Colonic mucosa (tissue), 4 donors: ENCODE data around the gene SSRP1. TPM values are rescaled to one million over a fixed set of nuclear protein-coding genes. Genes with fewer than 3 reads are reported as not detected.
"Not testable (repeated sequence)": the region's sequence is repeated elsewhere in the genome, so short reads cannot be mapped to it uniquely, and the experiment has no call there.

Experiments used
- DNase-seq: peaks from one replicate; pipeline ENCODE4 v3.0.0-alpha.2; 2020
- H3K27ac ChIP-seq: fragments of 200-600 bp; one replicate; pipeline ENCODE4 v1.8.0; 2021
- H3K27me3 ChIP-seq: fragments of 200-600 bp; one replicate; pipeline ENCODE4 v1.8.0; 2021
- H3K36me3 ChIP-seq: fragments of 200-600 bp; one replicate; pipeline ENCODE4 v1.8.0; 2021
- H3K4me1 ChIP-seq: fragments of 200-600 bp; one replicate; pipeline ENCODE4 v1.8.0; 2021; ENCODE audit warnings: mild to moderate bottlenecking
- H3K4me3 ChIP-seq: fragments of 200-600 bp; one replicate; pipeline ENCODE4 v1.8.0; 2021
- H3K9ac ChIP-seq, 2 donors: one replicate each; pipeline ENCODE4 v1.7.0; 2013; ENCODE audit warnings: control low read depth in 2 of 2, low read depth in 2 of 2, low read length in 2 of 2
- H3K9me3 ChIP-seq: fragments of 200-600 bp; one replicate; pipeline ENCODE4 v1.8.0; 2021
- intact Hi-C: fragments of 100-400 bp; cut with DNase I; formaldehyde crosslinking; loops from one replicate; pipeline ENCODE4 v1.14.1; 2022
- total RNA-seq, 2 donors: library from RNA; stranded (reverse); fragmentation: NEBNext Ultra II Directional in 1 of 2; extraction: Animal tissue kit (Norgen Biotek cat#: 25700) in 1 of 2; gene quantifications; one replicate each; pipeline ENCODE4 v1.2.1, GENCODE V29; 2021
- TF ChIP-seq, protein P1 (sequence below): fragments of 200-600 bp; IDR thresholded peaks from one replicate; pipeline ENCODE4 v1.8.0; 2022; ENCODE audit warnings: antibody characterized with exemption, mild to moderate bottlenecking
- donor health status: healthy.
- donor health status: DM: no; HTN: no; CAD: no.
- donor health status: DM: no; HTN: no; CAD: no.

The SSRP1 gene
- total RNA-seq, 2 donors from 2014 or later = 72.7 to 162 TPM

DNA sequence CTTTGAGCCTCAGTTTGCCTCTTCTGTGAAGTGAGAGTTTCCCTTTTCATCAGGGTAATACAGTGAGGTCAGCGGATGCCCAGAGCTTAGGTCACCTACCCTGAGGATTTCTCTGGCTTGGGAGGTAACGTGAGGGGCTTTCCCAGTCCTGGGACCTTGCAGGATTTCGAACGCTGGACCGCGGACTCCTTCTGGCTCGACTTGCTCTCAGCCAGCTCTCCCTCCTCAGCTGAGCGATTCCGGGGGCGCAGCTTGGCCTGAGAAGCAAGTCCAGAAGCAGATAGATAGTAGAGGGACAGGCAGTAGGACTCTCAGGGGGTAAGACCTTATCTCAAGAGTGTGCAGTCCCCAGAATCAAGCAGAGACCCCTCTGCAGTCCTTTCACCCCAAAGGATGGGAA lies 34.9 kb downstream of the SSRP1 start:
- DNase-seq = no peak
- Histone ChIP-seq H3K4me1 (no peaks in the 10 kb centered on the region), H3K9ac (no peak overlapping the region), H3K36me3 (peaks cover 13% of the 10 kb centered on the region), H3K9me3 (no peaks in the 10 kb centered on the region), H3K27ac (no peak overlapping the region), H3K4me3 (no peak overlapping the region), H3K27me3 (no peaks in the 10 kb centered on the region)
- intact Hi-C loops = no loop called here
- TF ChIP-seq, protein P1, sequence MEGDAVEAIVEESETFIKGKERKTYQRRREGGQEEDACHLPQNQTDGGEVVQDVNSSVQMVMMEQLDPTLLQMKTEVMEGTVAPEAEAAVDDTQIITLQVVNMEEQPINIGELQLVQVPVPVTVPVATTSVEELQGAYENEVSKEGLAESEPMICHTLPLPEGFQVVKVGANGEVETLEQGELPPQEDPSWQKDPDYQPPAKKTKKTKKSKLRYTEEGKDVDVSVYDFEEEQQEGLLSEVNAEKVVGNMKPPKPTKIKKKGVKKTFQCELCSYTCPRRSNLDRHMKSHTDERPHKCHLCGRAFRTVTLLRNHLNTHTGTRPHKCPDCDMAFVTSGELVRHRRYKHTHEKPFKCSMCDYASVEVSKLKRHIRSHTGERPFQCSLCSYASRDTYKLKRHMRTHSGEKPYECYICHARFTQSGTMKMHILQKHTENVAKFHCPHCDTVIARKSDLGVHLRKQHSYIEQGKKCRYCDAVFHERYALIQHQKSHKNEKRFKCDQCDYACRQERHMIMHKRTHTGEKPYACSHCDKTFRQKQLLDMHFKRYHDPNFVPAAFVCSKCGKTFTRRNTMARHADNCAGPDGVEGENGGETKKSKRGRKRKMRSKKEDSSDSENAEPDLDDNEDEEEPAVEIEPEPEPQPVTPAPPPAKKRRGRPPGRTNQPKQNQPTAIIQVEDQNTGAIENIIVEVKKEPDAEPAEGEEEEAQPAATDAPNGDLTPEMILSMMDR = no peak

GRCh38 chr11:57299150-57299737 lies 36.4 kb downstream of the SSRP1 start:
- Histone ChIP-seq H3K36me3 (peaks cover 13% of the 10 kb centered on the region), H3K4me3 (no peak overlapping the region), H3K9ac (no peak overlapping the region), H3K27me3 (no peaks in the 10 kb centered on the region), H3K27ac (no peak overlapping the region), H3K9me3 (no peaks in the 10 kb centered on the region), H3K4me1 (no peaks in the 10 kb centered on the region)
- TF ChIP-seq, protein P1 = no peak
- intact Hi-C loops = no loop called here
- no peak for DNase-seq

GRCh38 chr11:57297221-57297620 lies 38.5 kb downstream of the SSRP1 start:
- H3K9ac ChIP-seq = no peak overlapping the region
- H3K4me3 ChIP-seq = no peak overlapping the region
- H3K9me3 ChIP-seq = no peaks in the 10 kb centered on the region
- H3K27ac ChIP-seq = no peak overlapping the region
- H3K36me3 ChIP-seq = peaks cover 13% of the 10 kb centered on the region
- no peaks in the 10 kb centered on the region for H3K4me1 ChIP-seq
- H3K27me3 ChIP-seq = no peaks in the 10 kb centered on the region
- TF ChIP-seq, protein P1 = no peak
- DNase-seq = no peak
- intact Hi-C loops = no loop called here

- H3K36me3 ChIP-seq = peaks cover 13% of the 10 kb centered on the region
- H3K9ac ChIP-seq, H3K4me3 ChIP-seq, DNase-seq, H3K27me3 ChIP-seq, H3K27ac ChIP-seq, H3K9me3 ChIP-seq, intact Hi-C loops, H3K4me1 ChIP-seq: not testable (repeated sequence)
Observed at GRCh38 chr11:57296205-57296604, 39.5 kb downstream of the SSRP1 start.

- intact Hi-C loops = no loop called here
- TF ChIP-seq, protein P1 = no peak
- Histone ChIP-seq H3K9me3 (no peaks in the 10 kb centered on the region), H3K27ac (no peak overlapping the region), H3K4me3 (no peak overlapping the region), H3K4me1 (no peaks in the 10 kb centered on the region), H3K36me3 (peaks cover 5% of the 10 kb centered on the region), H3K9ac (no peak overlapping the region), H3K27me3 (no peaks in the 10 kb centered on the region)
- peak; percentile 66 for DNase-seq
Observed at GRCh38 chr11:57294225-57295131, 41.2 kb downstream of the SSRP1 start.

DNA sequence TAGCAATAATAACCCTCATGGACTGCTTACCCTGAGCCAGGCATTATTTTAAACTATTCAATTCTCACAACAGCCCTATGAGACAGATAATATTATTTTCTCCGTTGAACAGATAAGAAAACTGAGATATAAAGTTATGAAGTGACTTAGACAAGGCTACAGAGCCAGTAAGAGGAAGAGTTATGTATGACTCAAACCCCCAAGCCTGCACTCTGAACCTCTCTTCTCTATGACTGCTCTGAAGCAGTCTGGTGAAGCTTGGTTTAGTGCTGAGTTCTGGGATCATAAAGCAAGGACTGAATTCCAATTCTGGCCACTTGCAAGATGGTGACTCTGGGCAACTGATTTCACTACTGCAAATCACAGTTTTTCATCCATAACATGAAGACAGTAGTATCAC lies 45.4 kb downstream of the SSRP1 start:
- Histone ChIP-seq H3K9me3 (no peaks in the 10 kb centered on the region), H3K9ac (no peak overlapping the region), H3K4me1 (peaks cover 4% of the 10 kb centered on the region), H3K36me3 (no peaks in the 10 kb centered on the region), H3K27ac (no peak overlapping the region), H3K4me3 (no peak overlapping the region), H3K27me3 (no peaks in the 10 kb centered on the region)
- intact Hi-C loops = no loop called here
- TF ChIP-seq, protein P1 = no peak
- no peak for DNase-seq
